Brain microvascular endothelial cell (primary cell): ENCODE data around the gene LDB2.

Experiments
- DNase-seq: peaks from one replicate; pipeline ENCODE4 v3.0.0-alpha.2; 2020
- H3K27ac ChIP-seq: fragments of 250-450 bp; sonication (Bioruptor Pico); 2 replicates; pipeline ENCODE4 v1.5.1; 2020; ENCODE audit warnings: mild to moderate bottlenecking, moderate library complexity
- H3K27me3 ChIP-seq: fragments of 250-450 bp; sonication (Bioruptor Pico); replicated peaks from 2 replicates; pipeline ENCODE4 v1.5.1; 2020; ENCODE audit warnings: mild to moderate bottlenecking
- H3K36me3 ChIP-seq: fragments of 250-450 bp; sonication (Bioruptor Pico); replicated peaks from 2 replicates; pipeline ENCODE4 v1.5.1; 2020; ENCODE audit warnings: mild to moderate bottlenecking
- H3K4me3 ChIP-seq: 2 replicates; pipeline ENCODE4 v1.5.1; 2011; ENCODE audit warnings: low read depth, mild to moderate bottlenecking, control low read depth, low read length, moderate library complexity
- in situ Hi-C: cut with HindIII; loops from 2 replicates; pipeline ENCODE4 v1.10.0; 2017; ENCODE audit warnings: low sequenced_read_pairs, low pct_ligation_motif_present
- TF ChIP-seq, protein P1 (sequence below): IDR thresholded peaks from 2 replicates; pipeline ENCODE4 v1.5.1; 2011; ENCODE audit warnings: low read depth, mild to moderate bottlenecking, moderate library complexity, low read length, control low read depth, inconsistent platforms; ENCODE audit errors: missing control alignments

The LDB2 gene

DNA sequence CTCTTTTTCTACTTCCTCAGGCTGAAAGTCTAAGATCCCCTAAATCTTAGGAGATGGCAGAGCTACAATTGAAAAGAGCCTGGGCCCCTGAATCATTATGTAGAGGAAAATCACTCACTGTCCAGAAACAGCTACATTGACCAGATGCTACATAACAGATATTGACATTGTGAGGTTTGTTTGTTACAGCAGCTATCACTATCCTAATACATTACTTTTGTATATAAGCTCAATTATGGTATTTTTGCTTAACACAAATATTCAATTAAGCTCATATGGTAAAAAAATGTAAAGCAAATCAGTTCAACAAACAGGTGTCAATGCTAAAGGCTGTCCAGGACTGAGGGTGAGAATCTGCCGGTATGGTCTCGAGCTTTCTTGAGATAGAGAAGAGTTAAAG is 89.4 kb downstream of the LDB2 start:
- in situ Hi-C loops = no loop called here
- Histone ChIP-seq H3K27me3 (no peaks in the 10 kb centered on the region), H3K36me3 (no peaks in the 10 kb centered on the region), H3K27ac (no peak overlapping the region), H3K4me3 (no peak overlapping the region)
- TF ChIP-seq, protein P1, sequence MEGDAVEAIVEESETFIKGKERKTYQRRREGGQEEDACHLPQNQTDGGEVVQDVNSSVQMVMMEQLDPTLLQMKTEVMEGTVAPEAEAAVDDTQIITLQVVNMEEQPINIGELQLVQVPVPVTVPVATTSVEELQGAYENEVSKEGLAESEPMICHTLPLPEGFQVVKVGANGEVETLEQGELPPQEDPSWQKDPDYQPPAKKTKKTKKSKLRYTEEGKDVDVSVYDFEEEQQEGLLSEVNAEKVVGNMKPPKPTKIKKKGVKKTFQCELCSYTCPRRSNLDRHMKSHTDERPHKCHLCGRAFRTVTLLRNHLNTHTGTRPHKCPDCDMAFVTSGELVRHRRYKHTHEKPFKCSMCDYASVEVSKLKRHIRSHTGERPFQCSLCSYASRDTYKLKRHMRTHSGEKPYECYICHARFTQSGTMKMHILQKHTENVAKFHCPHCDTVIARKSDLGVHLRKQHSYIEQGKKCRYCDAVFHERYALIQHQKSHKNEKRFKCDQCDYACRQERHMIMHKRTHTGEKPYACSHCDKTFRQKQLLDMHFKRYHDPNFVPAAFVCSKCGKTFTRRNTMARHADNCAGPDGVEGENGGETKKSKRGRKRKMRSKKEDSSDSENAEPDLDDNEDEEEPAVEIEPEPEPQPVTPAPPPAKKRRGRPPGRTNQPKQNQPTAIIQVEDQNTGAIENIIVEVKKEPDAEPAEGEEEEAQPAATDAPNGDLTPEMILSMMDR = no peak
- no peak for DNase-seq

DNA sequence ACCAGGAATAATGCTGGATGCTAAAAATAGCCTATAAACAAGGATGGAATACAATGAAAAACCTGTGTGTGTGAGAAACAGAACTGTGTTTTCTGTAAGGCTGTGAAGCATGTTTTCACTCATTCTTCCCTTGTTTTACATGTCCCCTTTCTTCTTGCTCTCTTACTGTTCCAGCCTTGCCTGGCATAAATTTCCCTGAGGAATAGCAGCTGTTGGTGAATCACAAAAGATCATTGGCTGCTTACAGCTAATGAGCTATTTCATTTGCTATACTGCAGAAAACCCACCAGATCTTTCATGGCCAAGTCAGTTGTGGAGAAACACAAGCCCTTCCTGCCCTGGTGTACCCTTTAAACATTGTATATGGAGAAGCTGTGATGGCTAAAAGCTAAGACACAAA is 91.1 kb downstream of the LDB2 start:
- no peak for DNase-seq
- Histone ChIP-seq H3K36me3 (no peaks in the 10 kb centered on the region), H3K27me3 (no peaks in the 10 kb centered on the region), H3K27ac (no peak overlapping the region), H3K4me3 (no peak overlapping the region)
- in situ Hi-C loops = no loop called here
- TF ChIP-seq, protein P1 = no peak

DNA sequence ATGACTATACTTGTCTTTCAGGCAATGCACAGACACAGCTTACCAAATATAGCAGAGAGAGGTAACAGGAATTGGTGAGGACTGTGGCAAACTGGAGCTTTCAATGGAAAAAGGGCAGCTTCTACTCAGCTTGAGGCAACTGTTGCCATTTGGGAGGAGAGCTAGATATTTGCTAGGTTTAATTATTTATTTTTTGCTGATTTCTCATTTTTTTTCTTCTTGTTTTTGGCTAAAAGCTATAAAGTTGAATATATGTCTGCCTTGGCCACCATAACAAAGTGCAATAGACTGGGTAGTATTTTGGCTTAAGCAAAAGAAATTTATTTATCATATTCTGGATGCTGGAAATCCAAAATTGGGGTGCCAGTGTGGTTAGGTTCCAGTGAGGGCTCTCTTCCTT is 93.9 kb downstream of the LDB2 start:
- H3K27ac ChIP-seq = no peak overlapping the region
- H3K27me3 ChIP-seq = no peaks in the 10 kb centered on the region
- in situ Hi-C loops = no loop called here
- no peak for DNase-seq
- no peak overlapping the region for H3K4me3 ChIP-seq
- TF ChIP-seq, protein P1 = no peak
- H3K36me3 ChIP-seq = no peaks in the 10 kb centered on the region

DNA sequence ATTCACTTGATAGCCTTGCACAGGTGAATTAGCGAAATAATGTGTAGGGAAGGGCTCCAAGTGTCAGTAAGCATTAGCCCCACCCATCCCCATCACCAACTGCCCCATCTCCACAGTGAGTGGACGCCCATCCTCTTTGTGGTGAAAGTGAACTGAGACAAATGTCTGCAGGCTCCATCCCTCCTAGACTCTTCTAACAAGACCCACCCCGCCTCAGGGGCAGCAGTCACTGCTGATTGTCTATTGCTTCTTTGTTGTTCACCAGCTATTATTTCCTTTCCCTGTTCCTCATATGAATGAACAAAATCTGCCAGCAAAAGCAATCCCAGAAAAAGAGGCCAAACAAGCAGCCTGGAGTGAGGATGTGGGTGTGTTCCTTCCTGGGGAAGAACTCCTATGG is 96.4 kb downstream of the LDB2 start:
- Histone ChIP-seq H3K36me3 (no peaks in the 10 kb centered on the region), H3K27me3 (no peaks in the 10 kb centered on the region), H3K27ac (no peak overlapping the region), H3K4me3 (no peak overlapping the region)
- no peak for DNase-seq
- TF ChIP-seq, protein P1 = no peak
- in situ Hi-C loops = no loop called here

DNA sequence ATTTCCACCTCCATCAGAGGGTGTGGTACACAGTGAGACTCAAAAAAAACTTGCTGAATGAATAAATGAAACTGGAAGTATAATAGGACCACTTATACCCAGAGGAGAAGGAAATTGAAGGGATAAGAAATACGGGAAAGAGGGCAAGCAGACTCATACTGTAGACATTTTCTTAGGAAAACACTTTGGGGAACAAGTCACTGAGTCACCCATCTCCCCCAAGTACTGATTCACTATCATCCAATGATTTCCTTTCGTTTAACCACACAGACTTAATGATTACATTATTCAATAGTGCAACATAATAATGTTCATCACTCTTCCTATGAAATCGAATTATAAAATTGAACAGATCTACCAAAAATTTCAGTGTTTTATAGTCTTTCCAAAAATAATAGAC is 97.1 kb downstream of the LDB2 start:
- in situ Hi-C loops = no loop called here
- TF ChIP-seq, protein P1 = no peak
- no peak overlapping the region for H3K4me3 ChIP-seq
- no peak for DNase-seq
- H3K27ac ChIP-seq = no peak overlapping the region
- no peaks in the 10 kb centered on the region for H3K36me3 ChIP-seq
- no peaks in the 10 kb centered on the region for H3K27me3 ChIP-seq

DNA sequence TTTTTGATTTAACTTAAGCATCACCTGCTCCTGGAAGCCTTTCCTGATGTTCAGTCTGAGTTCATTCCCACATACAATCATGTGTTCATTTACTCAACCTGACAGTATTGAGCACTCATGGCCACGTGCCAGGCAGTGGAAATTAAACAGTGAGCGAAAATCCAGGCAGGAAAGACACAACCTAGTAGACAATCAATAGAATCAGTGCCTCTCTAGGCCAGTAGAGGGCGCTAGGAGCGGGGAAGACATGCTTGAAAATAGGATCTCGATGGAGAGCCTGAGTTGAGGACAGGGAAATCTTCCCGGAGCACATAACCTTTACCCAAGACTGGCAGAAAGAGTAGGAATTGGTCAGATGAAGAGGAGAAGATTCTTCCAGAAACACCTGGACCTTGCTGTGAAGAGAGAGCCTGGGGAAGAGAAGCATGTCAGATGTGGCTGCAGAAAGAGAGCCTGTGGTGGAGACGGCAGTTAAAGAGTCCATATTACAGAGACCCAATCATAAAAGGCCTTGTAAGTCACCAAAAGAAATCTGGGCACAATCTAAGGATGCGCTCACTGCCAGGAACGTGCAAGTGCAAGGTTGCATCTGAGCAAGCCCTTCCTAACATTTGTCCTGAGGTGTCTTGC is 103.5 kb downstream of the LDB2 start:
- no peak overlapping the region for H3K27ac ChIP-seq
- H3K27me3 ChIP-seq = no peaks in the 10 kb centered on the region
- H3K4me3 ChIP-seq = no peak overlapping the region
- TF ChIP-seq, protein P1 = peak; percentile 82
- peak; percentile 64 for DNase-seq
- no peaks in the 10 kb centered on the region for H3K36me3 ChIP-seq
- in situ Hi-C loops = no loop called here
